HG02973 (cell line): ENCODE data around the gene PSAPL1.
"Not testable (repeated sequence)": the region's sequence is repeated elsewhere in the genome, so short reads cannot be mapped to it uniquely, and the experiment has no call there.

ENCODE experiments used
- ATAC-seq: cut with Tn5 transposase; IDR thresholded peaks from one replicate; pipeline ENCODE4 v1.9.1; 2021; ENCODE audit warnings: moderate library complexity; ENCODE audit not compliant: unreplicated experiment

The PSAPL1 gene

GRCh38 chr4:7460566-7460965 is 25.8 kb upstream of the PSAPL1 start:
- no peak for ATAC-seq

- ATAC-seq = no peak
Observed at GRCh38 chr4:7459471-7459870, 24.7 kb upstream of the PSAPL1 start.

GRCh38 chr4:7458477-7458876 is 23.7 kb upstream of the PSAPL1 start:
- ATAC-seq = no peak

DNA sequence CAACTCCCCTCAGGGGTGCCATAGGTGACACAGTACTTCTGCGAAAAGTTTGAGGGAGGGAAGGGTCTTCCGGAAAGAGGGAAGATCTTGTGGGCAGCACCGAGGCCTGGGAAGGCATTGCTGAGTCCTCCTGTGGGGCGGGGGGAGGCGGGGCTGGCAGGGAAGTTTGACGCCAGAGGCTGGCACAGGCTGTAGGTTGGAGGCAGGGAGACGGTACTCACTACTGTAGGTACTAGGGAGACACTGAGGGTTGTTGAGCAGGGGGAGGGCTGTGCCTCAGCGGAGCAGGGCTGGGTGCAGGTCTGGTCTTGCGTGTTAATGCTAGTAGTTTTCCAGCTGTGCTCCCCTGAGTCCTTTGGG is 23.3 kb upstream of the PSAPL1 start:
- ATAC-seq = no peak

DNA sequence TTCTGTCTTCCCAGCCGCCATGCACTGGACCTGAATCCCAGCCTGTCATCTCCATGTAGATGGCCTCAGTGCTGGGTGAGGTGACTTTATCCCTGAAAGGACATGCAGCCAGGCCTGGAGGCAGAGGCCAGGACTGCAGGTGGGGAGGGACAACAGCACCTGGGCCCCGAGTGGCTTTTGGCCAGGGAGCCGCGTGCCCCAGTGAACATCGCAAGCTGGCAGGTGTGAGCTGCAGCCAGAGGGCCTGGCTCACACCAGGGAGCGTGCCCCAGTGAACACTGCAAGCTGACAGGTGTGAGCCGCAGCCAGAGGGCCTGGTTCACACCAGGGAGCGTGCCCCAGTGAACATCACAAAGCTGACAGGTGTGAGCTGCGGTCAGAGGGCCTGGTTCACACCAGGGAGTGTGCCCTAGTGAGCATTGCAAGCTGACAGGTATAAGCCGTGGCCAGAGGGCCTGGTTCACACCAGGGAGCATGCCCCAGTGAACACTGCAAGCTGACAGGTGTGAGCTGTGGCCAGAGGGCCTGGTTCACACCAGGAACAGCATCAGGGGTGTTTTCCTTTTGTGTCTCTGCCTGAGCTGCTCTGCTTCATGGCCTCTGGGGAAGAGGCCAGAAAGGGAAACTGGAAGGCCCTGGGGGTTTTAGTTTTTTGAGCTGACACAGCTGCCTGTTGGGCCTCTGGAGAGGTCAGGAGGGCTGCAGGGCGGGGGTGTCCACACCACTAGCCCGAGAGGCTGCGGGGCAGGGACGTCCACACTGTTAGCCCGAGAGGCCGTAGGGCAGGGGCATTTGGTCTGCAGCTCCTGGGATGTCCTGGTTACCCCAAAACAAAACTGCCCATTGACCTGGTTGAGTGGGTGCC is 22.7 kb upstream of the PSAPL1 start:
- no peak for ATAC-seq

GRCh38 chr4:7452802-7453201 is 18.1 kb upstream of the PSAPL1 start:
- ATAC-seq = not testable (repeated sequence)

DNA sequence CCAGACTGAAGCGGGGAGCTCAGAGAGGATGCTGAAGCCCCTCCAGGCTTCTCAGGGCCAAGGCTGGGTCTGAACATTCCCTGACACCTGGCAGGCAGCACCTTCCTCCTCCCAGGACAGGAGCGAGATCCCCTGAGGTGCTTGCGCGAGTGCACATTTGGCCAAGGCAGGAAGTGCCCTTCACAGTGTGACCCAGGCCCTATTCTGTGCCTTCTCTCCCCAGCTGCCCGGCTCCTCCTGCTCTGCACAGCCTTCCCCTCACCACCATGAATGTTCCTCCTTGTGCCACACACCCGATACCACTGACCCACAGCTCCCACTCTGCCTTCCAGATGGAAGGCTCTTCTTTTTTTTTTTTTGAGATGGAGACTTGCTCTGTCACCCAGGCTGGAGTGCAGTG is 17.1 kb upstream of the PSAPL1 start:
- no peak for ATAC-seq

DNA sequence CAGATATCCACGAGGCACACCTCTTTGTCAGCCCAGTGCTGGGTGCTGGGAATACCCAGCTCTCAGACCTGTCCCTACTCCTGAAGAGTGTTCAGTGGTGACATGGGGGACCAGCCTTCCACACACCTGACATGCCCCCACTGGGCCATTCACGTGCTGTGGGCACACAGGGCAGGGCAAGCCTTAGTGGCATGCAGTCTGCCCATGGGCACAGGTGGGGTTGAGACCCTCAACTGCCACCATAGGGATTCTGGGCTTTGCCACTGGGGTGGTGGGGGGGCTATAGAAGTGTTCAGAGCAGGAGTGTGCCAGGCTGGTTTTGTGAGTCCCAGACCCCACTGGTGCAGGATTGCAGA is 16.7 kb upstream of the PSAPL1 start:
- ATAC-seq = no peak

GRCh38 chr4:7450775-7451433 is 16.2 kb upstream of the PSAPL1 start:
- no peak for ATAC-seq

GRCh38 chr4:7448036-7448435 is 13.3 kb upstream of the PSAPL1 start:
- no peak for ATAC-seq

GRCh38 chr4:7447236-7447635 is 12.5 kb upstream of the PSAPL1 start:
- no peak for ATAC-seq

GRCh38 chr4:7444731-7445130 is 10.0 kb upstream of the PSAPL1 start:
- no peak for ATAC-seq

DNA sequence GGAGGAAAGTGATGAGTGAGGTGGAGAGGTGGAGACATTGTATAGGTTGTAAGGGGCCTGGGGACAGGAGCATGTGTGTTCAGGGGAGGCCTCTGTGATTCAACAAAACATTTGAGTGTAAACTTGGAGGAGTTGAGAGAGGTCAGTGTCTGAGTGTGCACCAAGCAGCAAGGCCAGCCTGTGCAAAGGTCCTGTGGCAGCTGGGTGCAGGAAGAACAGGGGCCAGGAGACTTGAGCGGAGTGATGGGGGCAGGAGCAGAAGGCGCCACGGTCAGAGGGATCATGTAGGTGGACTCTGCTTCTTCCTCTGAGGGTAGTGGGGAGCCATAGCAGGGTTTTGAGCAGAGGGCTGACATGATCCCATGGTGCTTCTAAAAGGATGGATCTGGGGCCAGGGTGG is 9.6 kb upstream of the PSAPL1 start:
- ATAC-seq = no peak

DNA sequence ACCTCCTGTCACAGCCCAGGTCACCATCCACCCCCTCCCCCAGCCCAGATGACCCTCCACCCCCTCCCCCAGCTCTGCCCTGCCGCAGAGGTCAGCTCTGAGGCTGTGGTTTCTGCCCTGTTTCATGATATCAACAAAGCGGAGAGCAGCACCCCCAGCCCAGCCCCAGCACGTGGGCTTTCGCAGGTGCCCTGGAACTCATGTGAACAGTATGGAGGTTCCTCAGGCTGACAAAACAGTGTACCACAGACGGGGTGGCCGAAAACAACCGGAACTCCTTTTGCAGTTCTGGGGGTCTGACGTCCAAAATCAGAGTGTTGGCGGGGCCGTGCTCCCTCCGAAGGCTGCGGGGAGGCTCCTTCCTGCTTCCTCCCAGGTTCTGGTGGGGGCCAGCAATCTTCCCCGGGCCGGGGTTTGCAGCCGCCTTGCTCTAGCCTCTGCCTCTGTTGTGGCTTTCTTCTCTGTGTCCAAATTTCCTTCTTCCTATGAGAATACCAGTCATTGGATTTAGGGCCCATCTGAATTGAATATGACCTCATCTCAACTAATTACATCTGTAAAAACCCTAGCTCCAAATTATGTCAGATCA is 7.9 kb upstream of the PSAPL1 start:
- ATAC-seq = no peak

- no peak for ATAC-seq
Observed at GRCh38 chr4:7441201-7441600, 6.5 kb upstream of the PSAPL1 start.

DNA sequence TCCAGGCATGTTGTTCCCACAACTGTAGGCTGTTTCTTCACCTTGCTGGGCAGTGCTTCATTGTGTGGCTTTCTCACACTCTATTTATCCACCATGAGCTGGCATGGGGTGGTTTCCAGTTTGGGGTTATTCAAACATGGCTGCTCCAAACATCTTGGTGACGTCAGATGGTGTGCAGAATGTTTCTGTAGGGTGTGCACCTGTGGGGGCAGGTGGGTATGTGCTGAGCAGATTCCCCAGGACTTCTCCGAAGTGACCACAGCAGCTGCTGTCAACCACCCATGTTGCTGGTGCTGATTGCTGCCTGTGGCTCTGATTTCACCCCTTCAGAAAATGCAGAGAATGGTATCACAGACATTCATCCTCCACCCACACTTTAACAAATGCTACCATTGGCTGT is 5.0 kb upstream of the PSAPL1 start:
- ATAC-seq = no peak

DNA sequence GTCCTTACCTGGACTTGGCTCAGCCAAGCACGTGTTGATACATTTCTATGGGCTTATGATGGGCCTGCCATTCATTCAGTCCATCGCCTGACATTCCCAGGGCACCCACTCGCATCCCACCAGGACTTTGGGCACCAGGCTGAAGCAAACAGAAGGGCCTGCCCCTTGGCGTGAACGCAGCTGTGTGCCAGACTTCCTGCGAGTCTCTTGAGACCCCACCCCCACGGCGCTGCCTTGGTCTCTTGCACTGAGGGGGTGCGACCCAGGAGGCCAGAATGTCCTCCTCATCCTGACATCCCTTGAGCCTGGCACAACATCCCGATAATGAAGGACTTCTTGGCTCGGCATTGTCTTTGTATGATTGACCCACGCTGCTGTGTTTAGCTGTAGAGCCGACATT is 1.5 kb upstream of the PSAPL1 start:
- ATAC-seq = no peak

GRCh38 chr4:7435471-7436061 is 836 bp upstream of the PSAPL1 start:
- ATAC-seq = no peak

DNA sequence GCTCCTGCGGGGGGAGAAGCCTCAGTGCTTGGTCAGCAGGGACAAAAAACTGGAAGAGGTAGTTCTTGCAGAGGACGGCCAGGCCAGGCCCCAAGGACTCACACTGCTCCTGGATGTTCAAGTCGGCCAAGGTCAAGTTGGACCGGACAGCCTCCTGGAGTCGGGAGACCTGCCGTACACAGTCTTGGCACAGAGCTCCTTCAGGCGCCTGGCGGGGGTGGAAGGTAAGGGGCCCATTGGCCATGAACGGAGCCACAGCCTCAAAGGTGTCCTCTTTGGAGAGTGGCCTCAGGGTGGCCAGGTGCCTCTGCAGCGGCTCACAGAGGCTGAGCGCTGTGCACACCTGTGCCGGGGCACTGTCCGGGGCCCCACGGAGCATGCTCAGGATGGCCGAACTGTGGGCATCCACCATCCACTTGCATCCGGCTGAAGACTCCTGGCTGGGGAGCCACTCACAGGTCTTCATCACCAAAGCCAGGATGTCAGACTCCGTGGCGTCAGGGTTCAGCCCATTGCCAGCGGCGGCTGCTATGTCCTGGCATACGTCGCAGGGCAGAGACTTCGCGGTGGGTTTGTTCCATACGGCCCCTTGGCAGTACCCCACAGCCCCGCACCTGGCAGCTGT is 477 bp downstream of the PSAPL1 start:
- ATAC-seq = no peak

- ATAC-seq = no peak
Observed at GRCh38 chr4:7433376-7434140, 1.2 kb downstream of the PSAPL1 start.
